Stimulated activated CD4-positive, alpha-beta T cell treated with anti-CD3 and anti-CD28 coated beads, TNF-alpha, amount 100 ng/mL, for 48 hours (primary cell): ENCODE data around the gene MAB21L4.

Experiments used
- DNase-seq, 3 donors: peaks; one replicate each; pipeline ENCODE4 v3.0.0-alpha.2; 2020; ENCODE audit warnings: low read depth in 3 of 3

The MAB21L4 gene

DNA sequence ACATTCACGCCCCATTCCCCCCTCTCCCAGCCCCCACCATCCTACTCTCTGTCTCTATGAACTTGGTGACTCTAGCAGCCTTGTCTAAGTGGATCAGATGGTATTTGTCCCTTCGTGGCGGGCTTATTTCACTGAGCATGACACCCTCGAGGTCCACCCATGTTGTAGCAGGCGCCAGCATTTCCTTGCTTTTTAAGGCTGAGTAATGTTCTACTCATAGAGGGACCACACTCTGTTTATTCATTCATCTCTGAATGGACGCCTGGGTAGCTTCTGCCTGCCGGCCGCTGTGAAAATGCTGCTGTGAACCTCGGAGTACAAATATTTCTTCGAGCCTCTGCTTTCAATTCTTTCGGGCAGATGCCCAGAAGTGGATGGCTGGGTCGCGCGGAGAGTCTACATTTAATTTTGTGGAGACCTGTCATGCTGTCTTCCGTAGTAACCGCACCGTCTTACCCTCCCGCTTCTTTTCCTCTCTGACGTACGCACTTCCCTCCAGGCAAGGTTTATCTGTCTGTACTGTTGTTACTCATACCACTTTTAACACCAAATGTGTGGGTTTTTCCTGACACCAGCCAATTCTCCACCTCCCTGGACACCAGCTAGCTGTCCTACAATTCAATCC is 15.8 kb upstream of the MAB21L4 start:
- no peak for DNase-seq

DNA sequence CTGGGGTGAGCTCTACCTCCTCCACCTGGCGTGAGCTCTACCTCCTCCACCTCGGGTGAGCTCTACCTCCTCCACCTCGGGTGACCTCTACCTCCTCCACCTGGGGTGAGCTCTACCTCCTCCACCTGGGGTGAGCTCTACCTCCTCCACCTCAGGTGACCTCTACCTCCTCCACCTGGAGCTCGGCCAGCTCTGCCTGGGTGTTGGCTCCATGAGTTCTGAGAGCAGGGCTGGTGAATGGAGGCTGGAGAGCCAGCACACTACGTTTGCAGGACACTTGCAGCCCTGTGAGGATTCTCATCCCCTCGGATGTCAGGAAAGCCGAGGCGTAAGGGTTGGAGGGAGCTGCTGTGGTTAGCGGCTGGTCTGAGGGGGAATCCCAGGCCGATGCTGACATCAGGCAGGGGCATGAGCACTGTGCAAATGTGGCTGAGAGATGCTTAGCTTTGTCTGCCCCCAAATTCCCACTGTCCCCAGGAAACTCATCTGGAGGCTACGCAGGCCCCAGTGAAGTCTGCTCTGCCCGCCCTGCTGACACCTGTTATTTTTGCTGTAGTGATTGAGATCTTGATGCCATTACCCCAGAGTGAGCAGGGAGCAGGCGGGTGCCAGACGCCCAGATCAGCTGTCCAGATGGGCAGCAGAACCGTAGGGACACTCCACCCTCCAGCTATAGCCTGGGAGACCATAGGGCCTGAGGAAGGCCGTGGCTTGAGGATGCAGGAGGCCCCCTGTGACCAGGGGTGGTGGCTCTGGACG is 13.4 kb upstream of the MAB21L4 start:
- no peak for DNase-seq

DNA sequence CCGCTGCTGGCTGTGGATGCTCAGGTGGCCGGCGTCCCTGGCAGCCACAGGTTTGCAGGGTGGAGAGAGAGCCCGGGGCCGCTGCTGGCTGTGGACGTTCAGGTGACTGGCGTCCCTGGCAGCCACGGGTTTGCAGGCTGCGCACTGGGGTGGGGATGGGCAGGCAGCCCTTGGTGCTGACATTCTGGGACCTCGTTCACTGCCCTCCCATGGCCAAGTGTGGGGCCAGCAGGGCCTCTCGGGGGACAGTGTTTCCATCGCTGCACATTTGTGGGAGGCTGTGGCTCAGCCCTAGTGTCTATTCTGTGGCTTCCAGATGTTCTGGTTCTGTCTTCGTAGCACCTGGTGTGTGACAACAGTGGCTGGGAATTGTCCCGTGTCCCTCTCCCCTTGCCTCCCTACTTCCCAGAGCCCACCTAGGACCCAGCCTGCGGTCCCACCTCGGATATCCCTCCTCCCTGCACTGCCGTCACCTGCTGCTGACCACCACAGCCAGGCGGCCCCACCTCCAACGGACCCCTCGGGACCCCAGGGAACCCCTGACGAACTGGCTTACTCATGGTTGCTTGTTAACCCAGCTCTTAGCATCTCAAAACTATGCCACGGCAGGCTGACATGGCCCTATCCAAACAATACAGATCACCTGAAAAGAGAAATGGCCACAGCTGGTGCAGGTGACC is 11.1 kb upstream of the MAB21L4 start:
- DNase-seq = no peak

DNA sequence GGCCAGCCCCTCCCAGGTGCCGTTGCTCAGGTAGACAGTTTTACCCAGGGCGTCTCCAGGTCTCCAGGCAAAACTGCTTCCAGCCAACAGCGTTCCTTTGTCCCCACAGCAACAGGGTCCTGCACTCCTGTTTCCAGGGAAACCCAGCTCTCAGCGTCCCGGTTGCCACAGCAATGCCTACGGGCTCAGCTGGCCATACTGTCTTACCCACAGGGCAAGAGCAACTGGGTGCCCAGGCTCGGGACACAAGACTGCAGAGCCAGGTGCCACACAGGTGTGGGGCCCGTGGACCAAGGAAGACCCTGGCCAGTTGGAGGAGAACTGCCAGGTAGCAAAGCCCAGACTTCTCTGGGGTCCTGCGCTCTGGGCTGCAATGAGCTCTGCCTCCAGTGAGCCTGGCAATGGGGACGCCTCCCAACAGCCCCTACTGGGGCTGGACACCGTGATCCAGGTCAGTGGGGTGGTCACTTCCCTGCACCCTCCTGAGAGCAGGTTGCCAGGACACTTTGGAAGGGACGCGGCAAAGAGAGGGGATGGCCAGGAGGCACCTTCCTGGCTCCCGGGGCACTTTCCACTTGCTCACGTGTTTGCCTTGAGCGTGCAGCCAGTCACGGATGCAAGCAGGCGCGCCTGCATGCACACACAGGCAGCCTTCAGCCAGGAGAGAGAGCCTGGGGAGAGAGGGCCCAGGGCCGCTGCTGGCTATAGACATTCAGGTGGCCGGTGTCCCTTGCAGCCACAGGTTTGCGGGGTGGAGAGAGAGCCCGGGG is 10.4 kb upstream of the MAB21L4 start, which contains the start of gene CROCC2:
Gene CROCC2, plus strand, starts transcription at position 196 of the 770 bp plus-strand sequence. Its CDS starts 178 bp downstream, at position 374.
- DNase-seq = no peak

DNA sequence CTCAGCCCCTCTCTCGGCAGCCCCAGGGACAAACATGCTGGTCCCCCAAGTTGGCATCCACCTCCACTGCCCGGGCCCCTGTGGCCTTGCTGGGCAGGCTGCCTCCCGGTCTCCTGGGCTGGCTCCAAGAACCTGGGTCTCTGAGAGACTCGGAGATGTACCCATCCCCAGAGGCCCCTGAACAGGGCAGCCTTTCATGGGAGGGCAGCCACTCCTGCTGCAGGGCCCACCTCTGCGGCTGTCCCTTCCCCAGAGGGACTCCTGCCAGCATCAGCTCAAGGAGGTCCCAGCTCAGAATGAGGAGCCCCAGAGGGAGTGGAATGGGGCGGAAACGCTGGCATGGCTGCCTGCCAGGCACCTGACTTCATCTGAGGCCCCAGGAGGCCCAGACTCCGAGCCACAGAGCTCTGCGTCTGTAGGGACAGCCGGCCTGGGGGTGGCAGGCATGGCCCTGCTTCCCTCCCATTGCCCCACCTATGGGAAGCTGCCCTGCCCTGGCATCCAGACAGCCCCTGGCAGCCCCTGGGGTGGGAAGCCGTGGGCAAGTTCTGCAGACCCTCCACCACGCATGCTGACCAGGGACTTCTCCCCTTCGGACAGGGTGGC is 9.3 kb upstream of the MAB21L4 start:
- no peak for DNase-seq

DNA sequence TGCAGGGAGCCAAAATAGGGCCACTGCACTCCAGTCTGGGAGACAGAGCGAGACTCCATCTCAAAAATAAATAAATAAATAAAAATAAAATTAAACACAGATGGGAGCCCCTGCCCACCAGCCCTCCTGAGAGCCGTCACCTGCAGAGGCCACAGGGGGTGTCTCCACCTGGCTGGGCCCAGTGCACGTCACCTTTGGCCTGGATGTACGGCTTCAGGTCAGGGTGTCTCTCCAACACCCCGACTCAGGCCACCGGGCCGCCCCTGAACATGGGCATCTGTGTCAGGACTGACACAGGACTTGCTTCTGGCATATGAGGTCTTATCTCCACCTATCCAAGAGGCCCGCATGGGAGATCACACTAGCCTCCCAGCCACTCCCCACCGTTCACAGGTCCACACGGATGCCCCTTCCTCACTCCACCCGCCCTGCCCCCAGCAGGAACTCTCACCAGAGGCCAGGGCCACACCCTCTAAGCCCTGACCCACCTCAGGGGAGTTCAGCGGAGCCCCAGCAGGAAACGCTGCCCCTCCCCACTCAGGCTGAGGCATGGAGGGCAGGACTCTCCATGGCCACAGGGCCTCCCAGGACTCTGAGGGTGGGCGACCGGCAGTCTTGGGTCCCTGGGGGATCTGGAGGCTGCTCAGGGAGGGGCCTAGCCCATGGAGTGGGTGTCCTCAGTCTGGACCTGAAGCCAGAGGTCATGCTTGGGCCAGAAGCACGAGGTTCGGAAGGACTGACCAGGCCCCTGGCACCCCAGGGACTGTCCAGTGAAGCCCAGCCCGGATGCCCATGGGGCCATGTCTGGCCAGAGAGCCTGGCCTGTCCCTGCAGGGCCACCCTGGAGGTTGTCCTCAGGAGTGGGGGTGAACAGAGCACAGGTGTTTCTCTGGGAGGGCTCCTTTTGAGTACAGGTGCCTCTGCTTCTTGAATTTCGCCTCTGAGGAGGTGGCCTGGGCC is 8.5 kb upstream of the MAB21L4 start:
- no peak for DNase-seq

DNA sequence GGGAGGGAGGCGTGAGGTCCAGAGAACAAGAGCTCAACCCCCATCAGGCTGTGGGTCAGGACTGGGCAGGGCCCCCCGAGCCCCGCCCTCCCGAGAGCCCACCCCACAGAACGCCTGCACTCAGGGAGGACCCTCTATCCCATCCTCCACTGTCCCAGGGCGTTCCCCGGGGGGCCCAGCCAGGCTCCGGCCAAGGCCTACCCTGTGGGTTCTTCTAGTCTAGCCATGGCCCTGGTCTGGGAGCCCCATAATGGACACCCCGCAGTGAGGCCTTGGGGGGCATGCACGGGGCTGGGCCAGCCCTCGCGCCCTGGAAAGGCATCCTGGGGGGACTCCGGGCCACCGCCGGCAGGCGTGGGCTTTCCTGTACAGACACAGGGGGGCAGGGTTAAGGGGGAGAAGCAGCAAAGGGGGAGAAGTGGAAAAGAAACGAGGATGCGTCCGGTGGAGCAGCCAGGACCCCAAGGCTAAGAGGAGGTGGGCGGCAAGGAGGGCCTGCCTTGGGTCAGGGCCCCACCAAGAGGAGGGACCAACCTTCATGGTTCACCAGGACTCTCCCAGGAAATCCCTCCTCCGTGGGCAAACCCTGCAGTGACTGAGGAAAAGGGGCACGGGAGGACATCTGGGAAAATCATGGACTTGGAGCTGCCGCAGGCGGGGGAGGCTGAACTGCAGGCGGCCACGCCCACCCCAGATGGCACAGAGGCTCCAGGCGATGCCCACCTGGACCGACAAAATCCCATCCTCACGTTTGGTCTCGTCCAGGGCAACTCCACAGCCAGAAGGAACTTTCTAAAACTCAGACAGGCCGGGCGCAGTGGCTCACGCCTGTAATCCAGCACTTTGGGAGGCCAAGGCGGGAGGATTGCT is 7.5 kb upstream of the MAB21L4 start:
- no peak for DNase-seq

DNA sequence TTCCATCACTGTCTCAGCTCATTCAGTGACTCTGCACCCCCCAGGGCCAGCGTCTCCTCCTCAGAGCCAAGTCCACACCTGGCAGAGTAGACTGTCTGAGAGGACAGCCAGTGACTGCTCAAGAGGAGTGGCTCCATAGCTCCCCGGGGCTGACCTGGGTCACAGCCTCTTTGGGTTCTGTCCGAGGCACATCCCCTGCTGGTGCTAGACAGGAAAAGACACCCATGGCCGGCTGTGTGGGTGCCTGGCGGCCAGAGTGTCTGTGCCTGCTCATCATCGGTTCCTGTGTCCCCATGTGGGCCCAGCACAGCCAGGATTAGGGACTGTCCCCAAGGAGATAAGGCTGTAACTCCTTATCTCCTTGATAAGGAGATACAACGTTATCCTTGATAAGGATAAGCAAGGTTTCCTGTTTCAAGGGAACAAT is 6.7 kb upstream of the MAB21L4 start:
- DNase-seq = no peak

DNA sequence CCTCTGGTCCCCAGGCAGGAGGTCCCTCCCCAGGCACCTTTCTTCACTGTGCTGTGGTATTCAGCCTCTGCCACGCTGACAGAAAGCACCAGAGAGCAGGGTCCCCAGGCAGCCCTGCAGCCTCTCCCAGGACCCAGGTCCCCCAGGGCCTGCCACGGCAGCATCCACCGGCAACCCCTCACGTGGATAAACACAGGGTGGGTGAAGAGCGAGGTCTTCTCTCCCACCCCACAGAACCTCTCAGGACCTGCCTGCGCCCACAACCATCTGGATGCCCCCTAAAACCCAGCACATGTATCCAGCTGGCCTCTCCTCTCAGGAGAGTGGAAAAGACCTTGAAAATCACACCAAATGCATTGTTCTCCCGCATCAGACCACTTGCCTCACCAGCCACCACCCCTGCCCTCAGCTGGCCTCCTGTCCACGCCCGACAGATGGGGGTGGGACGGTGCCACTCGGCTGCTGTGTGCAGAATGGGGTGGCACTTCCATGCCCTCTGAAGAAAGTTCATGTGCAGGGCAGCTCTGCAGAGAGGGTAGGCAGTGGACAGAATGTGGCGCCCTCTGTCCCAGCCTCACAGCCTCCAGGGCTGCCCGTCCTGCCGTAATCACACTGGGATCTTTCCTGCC is 6.1 kb upstream of the MAB21L4 start:
- no peak for DNase-seq

DNA sequence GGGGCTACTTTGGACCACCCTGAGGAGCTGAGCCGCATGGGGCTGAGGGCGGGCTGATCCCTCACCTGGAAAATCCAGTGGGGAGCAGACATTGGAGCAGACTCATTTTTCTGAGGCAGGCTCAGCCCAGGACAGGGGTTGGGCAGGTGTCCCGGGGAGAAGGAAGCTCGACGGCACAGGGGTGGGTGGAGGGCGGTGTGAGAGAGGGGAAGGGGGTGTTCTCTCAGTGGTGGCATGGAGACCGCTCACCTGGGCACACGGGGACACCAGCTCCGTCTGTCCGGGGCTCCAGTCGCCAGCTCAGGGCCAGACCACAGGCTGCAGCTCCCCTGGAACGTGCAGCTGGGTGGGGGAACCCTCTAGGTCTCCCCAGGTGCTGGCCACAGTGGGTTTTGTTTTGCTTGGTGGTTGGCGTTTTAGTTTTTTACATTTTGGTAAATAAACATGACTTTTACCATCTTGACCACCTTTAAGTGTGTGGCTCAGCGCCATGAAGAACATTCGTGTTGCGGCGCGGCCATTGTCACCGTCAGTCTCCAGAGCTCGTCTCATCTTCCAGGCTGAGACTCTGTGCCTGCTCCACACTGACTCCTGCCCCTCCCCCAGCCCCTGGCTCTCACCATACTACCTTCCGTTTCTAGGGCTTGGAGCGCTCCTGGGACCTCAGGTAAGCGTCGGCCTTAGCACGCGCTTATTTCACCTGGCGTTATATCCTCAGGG is 4.3 kb upstream of the MAB21L4 start:
- no peak for DNase-seq

DNA sequence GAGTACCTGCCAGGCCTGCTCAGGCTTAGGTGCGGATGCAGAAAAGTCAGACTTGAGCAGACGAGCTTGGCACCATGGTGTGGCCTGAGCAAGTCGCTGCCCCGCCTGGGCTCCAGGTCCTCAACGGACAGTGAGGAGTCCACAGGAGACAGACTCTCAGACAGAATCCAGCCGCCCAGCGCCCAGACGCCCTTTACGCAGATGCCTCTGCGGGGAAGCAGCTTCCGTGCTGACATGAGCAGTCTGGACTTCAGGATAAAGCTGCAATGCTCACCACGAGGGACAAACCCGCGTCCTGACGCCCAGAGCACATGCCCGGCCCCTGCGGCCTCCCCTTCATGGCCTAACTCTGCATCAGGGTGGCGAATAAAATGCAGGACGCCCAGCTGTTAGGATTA is 3.5 kb upstream of the MAB21L4 start:
- DNase-seq = no peak

DNA sequence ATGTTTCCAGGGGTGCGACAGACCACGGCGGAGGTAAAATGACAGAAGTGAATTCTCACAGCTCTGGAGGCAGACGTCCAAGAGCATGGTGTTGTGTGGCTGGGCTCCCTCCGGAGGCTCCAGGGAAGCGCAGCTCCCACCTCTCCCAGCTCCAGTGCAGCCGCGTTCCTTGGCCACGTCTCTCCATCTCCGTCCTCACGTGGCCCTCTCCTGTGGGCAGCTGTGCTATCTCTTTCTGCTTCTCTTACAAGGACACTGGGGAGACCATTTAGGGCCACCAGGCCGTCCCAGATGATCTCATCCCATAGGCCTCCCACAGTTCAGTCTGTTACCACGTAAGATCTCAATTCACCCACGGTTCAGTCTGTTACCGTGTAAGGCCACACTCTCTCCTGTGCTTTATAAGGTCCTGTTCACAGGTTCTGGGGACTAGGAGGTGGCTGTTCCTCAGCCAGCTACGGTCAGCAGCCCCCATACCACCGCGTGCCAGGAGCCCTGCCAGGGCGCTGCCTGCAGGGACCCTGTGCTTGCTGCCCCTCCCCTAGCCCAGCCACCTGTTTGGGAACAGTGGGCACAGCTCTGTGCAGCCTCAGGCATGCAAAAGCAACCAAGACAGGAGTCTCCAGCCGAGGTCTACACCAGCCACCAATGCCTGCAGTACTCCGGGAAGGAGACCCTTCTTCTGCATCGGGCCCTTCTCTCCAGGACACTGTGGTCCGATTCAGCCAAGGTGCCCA is 2.9 kb upstream of the MAB21L4 start:
- no peak for DNase-seq

DNA sequence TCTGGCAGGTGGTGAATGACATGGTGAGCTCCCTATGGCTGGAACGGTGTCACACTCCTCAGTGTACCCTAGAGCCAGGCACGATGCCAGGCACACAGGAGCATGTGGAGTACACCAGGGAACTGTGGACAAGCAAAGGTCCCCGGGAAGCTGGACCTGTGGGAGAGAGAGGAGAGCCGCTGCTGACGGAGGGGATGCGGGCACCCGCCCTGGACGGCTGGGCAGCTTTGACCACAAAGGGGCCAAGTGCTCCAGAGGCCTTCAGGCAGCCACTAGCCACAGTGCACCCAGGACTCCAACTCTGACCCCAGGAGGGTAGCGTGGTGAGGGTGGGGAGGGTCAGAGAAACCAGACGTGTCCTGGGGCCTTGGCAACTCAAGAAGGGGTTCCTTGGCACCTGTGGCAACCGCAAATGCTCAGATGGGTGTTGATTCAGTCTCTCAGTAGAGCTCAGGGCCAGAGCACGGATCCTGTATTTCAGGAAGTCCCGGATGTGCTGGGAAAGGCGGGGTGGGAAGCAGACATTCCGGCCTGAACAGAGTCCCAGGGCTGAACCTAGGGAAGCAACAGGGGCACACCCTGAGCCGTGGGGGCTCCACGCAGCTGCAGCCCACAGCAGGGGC is 2.3 kb upstream of the MAB21L4 start:
- no peak for DNase-seq

DNA sequence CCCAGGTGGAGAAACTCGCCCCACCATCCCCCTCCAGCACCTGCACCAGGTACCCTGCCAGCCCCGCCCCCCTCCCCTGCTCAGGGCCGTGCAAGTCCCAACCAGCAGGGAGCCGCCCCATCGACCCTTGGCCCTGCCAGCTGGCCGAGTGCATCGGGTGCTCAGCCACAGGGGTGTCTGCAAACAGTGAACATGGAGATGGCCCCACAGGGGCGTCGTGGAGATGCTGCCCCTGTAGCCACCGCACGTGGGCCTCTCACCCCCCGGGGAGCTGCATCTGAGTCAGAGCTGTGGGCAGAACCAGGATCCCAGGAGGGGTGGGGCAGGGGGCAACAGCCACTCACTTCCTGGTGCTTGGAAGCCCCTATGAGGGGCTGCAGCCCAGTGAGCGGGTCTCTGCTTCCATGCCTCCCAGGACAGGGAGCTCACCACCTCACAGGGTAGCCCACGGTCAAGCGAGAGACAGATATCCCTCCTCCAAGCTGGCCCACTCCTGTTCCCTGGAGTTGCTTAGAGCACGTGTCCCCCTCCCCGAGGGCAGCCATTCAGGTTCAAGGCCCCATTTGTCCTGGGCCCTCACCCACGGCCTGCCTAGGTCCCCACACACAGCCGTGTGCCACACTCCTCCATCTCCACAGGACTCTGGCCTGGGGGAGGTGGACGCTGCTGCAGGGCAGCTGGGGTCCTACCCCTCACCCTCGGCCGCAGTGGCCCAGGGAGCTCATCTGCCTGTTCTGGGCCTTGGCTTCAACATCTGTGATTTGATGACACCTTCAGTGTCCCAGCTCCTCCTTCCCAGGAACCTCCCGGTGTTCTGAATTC is 1.1 kb upstream of the MAB21L4 start:
- DNase-seq = no peak

DNA sequence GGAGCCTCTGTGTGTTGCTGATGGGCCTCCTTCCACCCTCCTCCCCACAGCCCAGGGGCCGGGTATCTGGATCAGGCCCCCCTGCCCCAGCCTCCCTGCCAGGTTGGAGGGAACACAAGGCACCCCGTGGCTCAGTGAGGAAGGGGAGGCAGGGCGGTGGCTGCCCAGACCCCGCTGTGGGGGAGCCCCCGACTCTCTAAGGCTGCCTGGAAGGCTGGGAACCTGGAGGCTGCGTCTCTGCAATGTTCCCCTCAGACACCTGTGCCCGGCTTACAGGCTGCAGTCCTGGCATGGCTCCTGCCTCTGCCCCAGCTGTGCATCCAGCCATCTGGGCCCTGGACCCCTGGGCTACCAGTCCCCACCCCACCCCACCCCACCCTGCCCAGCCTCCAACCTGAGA is 438 bp upstream of the MAB21L4 start:
- no peak for DNase-seq

DNA sequence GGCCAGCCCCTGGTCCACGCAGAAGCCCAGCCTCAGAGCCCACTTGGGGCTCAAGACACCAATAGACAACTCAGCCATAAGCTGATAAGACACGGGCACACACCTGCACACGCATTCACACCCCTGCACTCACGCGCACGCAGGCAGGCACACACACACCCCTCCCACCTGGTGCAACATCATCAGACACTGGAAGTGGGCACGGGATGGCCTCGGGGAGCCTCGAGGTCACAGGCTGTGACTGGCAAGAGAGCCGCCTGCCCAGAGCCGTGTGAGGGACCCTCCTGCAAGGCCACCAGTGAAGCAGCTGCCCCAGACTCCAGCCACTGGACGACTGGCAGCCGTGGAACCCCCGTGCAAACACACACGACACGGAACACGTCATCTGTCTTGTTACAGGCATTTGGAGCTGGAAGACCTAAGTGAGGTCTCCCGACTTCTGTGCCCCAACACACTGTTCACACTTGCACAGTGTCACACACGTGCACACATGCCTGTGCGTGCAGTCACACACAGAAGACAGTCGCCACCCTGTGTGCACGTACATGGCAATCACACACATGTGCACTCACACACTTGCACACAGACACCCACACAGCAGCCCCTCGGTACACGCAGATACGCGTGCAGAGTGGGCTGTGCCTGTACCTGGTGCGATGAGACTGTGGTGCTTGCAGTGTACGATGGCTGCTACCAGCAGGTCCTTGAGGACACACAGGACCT is 959 bp downstream of the MAB21L4 start:
- DNase-seq = no peak
